Measurements from ENCODE around the gene GPATCH8. TPM values are rescaled to one million over a fixed set of nuclear protein-coding genes. Genes with fewer than 3 reads are reported as not detected.

GPATCH8 gene
- total and polyA plus RNA-seq, 9 of the 15 experiments (the other 6 are each of a cell fraction or from before 2014, with no cell fraction given) = 10.6 to 29.6 (median 13.2) TPM

DNA sequence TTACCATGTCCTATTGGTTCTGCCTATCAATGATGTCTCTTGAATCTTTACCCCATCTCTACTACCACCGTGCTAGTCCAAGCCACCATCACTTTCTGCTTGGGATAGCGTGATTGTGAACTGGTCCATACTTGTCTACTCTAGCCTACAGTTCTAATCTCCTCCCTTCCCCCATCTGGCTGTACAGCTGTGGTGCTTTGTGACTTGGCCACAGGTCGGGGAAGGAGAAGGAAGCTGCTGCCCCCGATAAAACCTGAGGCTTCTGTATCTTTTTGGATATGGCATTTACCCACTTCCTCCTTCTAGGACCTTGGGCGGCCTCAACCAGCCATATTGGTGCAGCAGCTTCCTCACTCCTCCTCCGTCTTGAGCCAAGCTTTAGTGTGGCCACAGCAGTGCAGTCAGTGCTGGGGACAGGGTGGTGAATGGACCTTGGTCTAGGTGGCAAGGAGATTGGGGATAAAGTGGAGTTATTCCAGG is 113.4 kb downstream of the GPATCH8 start (continued):
- TF ChIP-seq HOXB6 (CRISPR knock-in tag; IDR thresholded peaks at IDR 0.05; ENCODE audit: borderline replicate concordance) (no peak), EP400 (IDR thresholded peaks at IDR 0.05) (peak; percentile 58; the same call in 1 of the 2 replicates), HDAC2 (IDR thresholded peaks at IDR 0.05) (0 out of 2 replicates have a peak, but pooled peaks have one; percentile 77), DNMT1 (IDR thresholded peaks at IDR 0.05) (no peak), ZNF551 (CRISPR knock-in tag; IDR thresholded peaks at IDR 0.05) (no peak), SOX6 (IDR thresholded peaks at IDR 0.05) (peak; percentile 53), FOXA3 (CRISPR knock-in tag; conservative IDR thresholded peaks at IDR 0.05 in 1 of 2, IDR thresholded peaks at IDR 0.05 in 1 of 2) (no peak), GABPA (tag; conservative IDR thresholded peaks at IDR 0.05; ENCODE audit: low read depth) (peak; percentile 60), ZFPM2 (CRISPR knock-in tag; IDR thresholded peaks at IDR 0.05) (no peak), SMARCC2 (IDR thresholded peaks at IDR 0.05; ENCODE audit: low read depth) (no peak), HDGF (IDR thresholded peaks at IDR 0.05) (no peak), ZEB2 (IDR thresholded peaks at IDR 0.05) (no peak), ZNF347 (CRISPR knock-in tag; IDR thresholded peaks at IDR 0.05; ENCODE audit: low read depth) (no peak), ZNF79 (CRISPR knock-in tag; IDR thresholded peaks at IDR 0.05; ENCODE audit: low read depth) (no peak), HIVEP1 (CRISPR knock-in tag; IDR thresholded peaks at IDR 0.05) (no peak)
- TF ChIP-seq, protein P1, sequence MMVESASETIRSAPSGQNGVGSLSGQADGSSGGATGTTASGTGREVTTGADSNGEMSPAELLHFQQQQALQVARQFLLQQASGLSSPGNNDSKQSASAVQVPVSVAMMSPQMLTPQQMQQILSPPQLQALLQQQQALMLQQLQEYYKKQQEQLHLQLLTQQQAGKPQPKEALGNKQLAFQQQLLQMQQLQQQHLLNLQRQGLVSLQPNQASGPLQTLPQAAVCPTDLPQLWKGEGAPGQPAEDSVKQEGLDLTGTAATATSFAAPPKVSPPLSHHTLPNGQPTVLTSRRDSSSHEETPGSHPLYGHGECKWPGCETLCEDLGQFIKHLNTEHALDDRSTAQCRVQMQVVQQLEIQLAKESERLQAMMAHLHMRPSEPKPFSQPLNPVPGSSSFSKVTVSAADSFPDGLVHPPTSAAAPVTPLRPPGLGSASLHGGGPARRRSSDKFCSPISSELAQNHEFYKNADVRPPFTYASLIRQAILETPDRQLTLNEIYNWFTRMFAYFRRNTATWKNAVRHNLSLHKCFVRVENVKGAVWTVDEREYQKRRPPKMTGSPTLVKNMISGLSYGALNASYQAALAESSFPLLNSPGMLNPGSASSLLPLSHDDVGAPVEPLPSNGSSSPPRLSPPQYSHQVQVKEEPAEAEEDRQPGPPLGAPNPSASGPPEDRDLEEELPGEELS (CRISPR knock-in tag; IDR thresholded peaks at IDR 0.05; ENCODE audit: borderline replicate concordance) = 0 out of 2 replicates have a peak, but pooled peaks have one; percentile 34
- TF ChIP-seq, protein P2, sequence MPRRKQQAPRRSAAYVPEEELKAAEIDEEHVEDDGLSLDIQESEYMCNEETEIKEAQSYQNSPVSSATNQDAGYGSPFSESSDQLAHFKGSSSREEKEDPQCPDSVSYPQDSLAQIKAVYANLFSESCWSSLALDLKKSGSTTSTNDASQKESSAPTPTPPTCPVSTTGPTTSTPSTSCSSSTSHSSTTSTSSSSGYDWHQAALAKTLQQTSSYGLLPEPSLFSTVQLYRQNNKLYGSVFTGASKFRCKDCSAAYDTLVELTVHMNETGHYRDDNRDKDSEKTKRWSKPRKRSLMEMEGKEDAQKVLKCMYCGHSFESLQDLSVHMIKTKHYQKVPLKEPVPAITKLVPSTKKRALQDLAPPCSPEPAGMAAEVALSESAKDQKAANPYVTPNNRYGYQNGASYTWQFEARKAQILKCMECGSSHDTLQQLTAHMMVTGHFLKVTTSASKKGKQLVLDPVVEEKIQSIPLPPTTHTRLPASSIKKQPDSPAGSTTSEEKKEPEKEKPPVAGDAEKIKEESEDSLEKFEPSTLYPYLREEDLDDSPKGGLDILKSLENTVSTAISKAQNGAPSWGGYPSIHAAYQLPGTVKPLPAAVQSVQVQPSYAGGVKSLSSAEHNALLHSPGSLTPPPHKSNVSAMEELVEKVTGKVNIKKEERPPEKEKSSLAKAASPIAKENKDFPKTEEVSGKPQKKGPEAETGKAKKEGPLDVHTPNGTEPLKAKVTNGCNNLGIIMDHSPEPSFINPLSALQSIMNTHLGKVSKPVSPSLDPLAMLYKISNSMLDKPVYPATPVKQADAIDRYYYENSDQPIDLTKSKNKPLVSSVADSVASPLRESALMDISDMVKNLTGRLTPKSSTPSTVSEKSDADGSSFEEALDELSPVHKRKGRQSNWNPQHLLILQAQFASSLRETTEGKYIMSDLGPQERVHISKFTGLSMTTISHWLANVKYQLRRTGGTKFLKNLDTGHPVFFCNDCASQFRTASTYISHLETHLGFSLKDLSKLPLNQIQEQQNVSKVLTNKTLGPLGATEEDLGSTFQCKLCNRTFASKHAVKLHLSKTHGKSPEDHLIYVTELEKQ (CRISPR knock-in tag; IDR thresholded peaks at IDR 0.05) = no peak
- TF ChIP-seq, protein P3, sequence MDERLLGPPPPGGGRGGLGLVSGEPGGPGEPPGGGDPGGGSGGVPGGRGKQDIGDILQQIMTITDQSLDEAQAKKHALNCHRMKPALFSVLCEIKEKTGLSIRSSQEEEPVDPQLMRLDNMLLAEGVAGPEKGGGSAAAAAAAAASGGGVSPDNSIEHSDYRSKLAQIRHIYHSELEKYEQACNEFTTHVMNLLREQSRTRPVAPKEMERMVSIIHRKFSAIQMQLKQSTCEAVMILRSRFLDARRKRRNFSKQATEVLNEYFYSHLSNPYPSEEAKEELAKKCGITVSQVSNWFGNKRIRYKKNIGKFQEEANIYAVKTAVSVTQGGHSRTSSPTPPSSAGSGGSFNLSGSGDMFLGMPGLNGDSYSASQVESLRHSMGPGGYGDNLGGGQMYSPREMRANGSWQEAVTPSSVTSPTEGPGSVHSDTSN (CRISPR knock-in tag; IDR thresholded peaks at IDR 0.05; ENCODE audit: low read depth) = no peak
- TF ChIP-seq, protein P3 (tag; conservative IDR thresholded peaks at IDR 0.05; ENCODE audit: low read depth) = no peak
- TF ChIP-seq, protein P4, sequence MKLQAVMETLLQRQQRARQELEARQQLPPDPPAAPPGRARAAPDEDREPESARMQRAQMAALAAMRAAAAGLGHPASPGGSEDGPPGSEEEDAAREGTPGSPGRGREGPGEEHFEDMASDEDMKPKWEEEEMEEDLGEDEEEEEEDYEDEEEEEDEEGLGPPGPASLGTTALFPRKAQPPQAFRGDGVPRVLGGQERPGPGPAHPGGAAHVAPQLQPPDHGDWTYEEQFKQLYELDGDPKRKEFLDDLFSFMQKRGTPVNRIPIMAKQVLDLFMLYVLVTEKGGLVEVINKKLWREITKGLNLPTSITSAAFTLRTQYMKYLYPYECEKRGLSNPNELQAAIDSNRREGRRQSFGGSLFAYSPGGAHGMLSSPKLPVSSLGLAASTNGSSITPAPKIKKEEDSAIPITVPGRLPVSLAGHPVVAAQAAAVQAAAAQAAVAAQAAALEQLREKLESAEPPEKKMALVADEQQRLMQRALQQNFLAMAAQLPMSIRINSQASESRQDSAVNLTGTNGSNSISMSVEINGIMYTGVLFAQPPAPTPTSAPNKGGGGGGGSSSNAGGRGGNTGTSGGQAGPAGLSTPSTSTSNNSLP (IDR thresholded peaks at IDR 0.05; ENCODE audit: borderline replicate concordance, low read depth, low read length) = 0 out of 2 replicates have a peak, but pooled peaks have one; percentile 53

All from K562 (cell line).